ENCODE data around the gene GDF7. TPM values are rescaled to one million over a fixed set of nuclear protein-coding genes. Genes with fewer than 3 reads are reported as not detected.

GDF7 gene
- total and polyA plus RNA-seq, 10 of the 15 experiments (the other 5 are each of a cell fraction or from before 2014, with no cell fraction given): 0.02 to 0.11 (median 0.04) TPM; not detected in 1

DNA sequence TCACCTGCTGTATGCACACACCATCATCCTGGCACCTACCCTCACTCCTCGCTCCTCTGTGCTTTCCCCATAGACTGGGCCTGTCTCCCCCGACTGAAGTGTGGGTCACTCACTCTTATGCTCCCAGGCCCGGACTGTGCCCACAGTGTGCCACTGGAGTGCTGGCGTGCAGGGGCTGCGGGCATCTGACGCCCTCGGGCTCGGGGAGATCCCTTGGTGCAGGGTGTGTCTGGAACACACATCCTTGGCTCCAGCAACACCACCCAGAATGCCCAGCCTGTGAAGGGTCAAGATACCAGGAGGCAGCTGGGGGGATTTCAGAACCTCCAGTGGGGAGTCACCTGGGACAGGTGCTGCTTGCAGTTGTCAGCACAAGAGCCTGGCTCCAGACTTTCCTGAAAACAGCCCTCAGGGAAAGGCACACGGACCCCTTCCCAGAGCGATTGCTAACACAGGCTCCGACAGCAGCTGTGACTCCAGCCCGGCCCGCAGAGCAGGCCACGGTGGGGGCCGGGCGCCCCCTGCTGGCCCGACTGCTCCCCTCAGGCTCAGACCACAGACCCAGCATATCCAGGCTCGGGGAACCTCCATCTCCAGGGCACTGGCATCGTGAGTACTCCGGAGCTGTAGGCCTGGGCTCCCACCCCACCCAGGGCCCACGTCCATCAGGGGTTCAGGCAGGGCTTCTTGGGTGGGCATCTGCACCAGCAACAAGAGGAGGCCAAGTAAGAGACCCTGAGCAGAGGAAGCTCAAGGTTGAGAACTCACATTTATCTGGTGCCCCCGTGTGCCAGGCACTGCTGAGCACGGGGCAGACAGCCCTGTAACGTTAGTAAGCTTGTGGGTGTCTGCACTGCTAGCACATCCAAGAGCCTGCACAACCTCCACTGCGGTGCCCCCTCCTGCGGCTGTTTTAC is 24.6 kb upstream of the GDF7 start:
- Histone ChIP-seq H3K9ac (ENCODE audit: control insufficient read depth, insufficient read depth, low read length) (no peak overlapping the region), H3K9me3 (replicated peaks; ENCODE audit: control insufficient read depth, insufficient read depth, low read length) (no peaks in the 10 kb centered on the region), H3K4me2 (ENCODE audit: control insufficient read depth, insufficient read depth) (no peak overlapping the region), H3K4me1 (ENCODE audit: control insufficient read depth, insufficient read depth, low read length) (no peaks in the 10 kb centered on the region), H3K36me3 (ENCODE audit: control insufficient read depth in 2 of 2, insufficient read depth in 2 of 2, low read length in 1 of 2) (peaks cover 0 to 3% of the 10 kb centered on the region in 2 experiments; a peak in 2 of 4 replicates), H3K4me3 (no peak overlapping the region), H3K27me3 (replicated peaks in 1 of 2; ENCODE audit: control insufficient read depth in 2 of 2, insufficient read depth in 2 of 2, low read length in 1 of 2) (no peaks in the 10 kb centered on the region), H3K27ac (ENCODE audit: control insufficient read depth, insufficient read depth) (no peak overlapping the region), H2AFZ (ENCODE audit: control insufficient read depth, low read depth, low read length) (no peak overlapping the region), H3K79me2 (ENCODE audit: control insufficient read depth, insufficient read depth, low read length) (no peaks in the 10 kb centered on the region), H4K20me1 (ENCODE audit: control insufficient read depth, insufficient read depth) (no peaks in the 10 kb centered on the region; the same call in 1 of the 2 replicates)
- in situ Hi-C loops (cut with MboI): loop anchor here (5.0 kb wide), 1 partner anchor 200 kb away; no protein-coding TSS in a partner anchor
- ATAC-seq: peak; percentile 100
- FAIRE-seq: peak; percentile 27
- intact Hi-C loops (cut with micrococcal nuclease; ENCODE audit: unreplicated experiment): loop anchor here (1.0 kb wide), 3 partner anchors 199 to 246 kb away; no protein-coding TSS in a partner anchor
- DNase-seq (ENCODE audit: low read depth, low spot score): no peak
- ChIA-PET SMC1A (ENCODE audit: uncharacterized antibody, unreplicated experiment) (interaction anchor here (0.8 to 5.6 kb wide), 10 partner anchors 8 to 230 kb away, joined by 3 to 34 read pairs (median 4); partner anchors contain the start of genes HS1BP3 and RHOB), CTCF (interaction anchor here (0.6 to 6.3 kb wide), 35 partner anchors 8 to 652 kb away, joined by 3 to 72 read pairs (median 6); partner anchors contain the start of genes HS1BP3, RHOB and WDR35), RAD21 (ENCODE audit: unreplicated experiment) (interaction anchor here (0.8 to 4.1 kb wide), 11 partner anchors 9 to 262 kb away, joined by 3 to 38 read pairs (median 8); partner anchors contain the start of genes HS1BP3 and RHOB), POLR2A (interaction anchor here (0.6 kb wide), 1 partner anchor 732 kb away, joined by 3 read pairs; no protein-coding TSS in a partner anchor)
- WGBS (ENCODE audit: insufficient coverage, insufficient replicate concordance, low lambda C conversion rate, missing lambda C conversion rate): 21% methylated on average over 26 of the region's 26 CpGs
- BruUV-seq (replicated peaks): no TSS peak
- no peak for TF ChIP-seq POLR2AphosphoS2 (IDR thresholded peaks at IDR 0.05; ENCODE audit: low read depth, low read length)
- no peak for TF ChIP-seq ZNF217 (IDR thresholded peaks at IDR 0.05)
- no peak for TF ChIP-seq MEF2B (IDR thresholded peaks at IDR 0.05; ENCODE audit: partially characterized antibody, poor library complexity, severe bottlenecking)
- no peak for TF ChIP-seq CHD1 (IDR thresholded peaks at IDR 0.05; ENCODE audit: low read depth, low read length)
- no peak for TF ChIP-seq BCL11A (IDR thresholded peaks at IDR 0.05; ENCODE audit: low read depth, low read length)
- TF ChIP-seq EZH2 (IDR thresholded peaks at IDR 0.05; ENCODE audit: borderline replicate concordance, control insufficient read depth, low read depth, low read length): no peak
- no peak for TF ChIP-seq RAD51 (IDR thresholded peaks at IDR 0.05)
- TF ChIP-seq ZNF274 (IDR thresholded peaks at IDR 0.05; ENCODE audit: insufficient read depth, insufficient read length): no peak
- TF ChIP-seq, protein P1, sequence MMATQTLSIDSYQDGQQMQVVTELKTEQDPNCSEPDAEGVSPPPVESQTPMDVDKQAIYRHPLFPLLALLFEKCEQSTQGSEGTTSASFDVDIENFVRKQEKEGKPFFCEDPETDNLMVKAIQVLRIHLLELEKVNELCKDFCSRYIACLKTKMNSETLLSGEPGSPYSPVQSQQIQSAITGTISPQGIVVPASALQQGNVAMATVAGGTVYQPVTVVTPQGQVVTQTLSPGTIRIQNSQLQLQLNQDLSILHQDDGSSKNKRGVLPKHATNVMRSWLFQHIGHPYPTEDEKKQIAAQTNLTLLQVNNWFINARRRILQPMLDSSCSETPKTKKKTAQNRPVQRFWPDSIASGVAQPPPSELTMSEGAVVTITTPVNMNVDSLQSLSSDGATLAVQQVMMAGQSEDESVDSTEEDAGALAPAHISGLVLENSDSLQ (IDR thresholded peaks at IDR 0.05): no peak
- no peak for TF ChIP-seq RB1 (IDR thresholded peaks at IDR 0.05; ENCODE audit: borderline replicate concordance)
- TF ChIP-seq KAT2A (conservative IDR thresholded peaks at IDR 0.05; ENCODE audit: control insufficient read depth, low read depth, low read length): no peak
- TF ChIP-seq ZNF384 (IDR thresholded peaks at IDR 0.05; ENCODE audit: borderline replicate concordance, low read depth, low read length): no peak
- TF ChIP-seq ETV6 (conservative IDR thresholded peaks at IDR 0.05 in 1 of 2, IDR thresholded peaks at IDR 0.05 in 1 of 2; ENCODE audit: borderline replicate concordance in 1 of 2, low read depth in 1 of 2): no peak
- TF ChIP-seq, protein P2, sequence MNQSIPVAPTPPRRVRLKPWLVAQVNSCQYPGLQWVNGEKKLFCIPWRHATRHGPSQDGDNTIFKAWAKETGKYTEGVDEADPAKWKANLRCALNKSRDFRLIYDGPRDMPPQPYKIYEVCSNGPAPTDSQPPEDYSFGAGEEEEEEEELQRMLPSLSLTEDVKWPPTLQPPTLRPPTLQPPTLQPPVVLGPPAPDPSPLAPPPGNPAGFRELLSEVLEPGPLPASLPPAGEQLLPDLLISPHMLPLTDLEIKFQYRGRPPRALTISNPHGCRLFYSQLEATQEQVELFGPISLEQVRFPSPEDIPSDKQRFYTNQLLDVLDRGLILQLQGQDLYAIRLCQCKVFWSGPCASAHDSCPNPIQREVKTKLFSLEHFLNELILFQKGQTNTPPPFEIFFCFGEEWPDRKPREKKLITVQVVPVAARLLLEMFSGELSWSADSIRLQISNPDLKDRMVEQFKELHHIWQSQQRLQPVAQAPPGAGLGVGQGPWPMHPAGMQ (IDR thresholded peaks at IDR 0.05; ENCODE audit: borderline replicate concordance): no peak
- TF ChIP-seq TBL1XR1 (IDR thresholded peaks at IDR 0.05; ENCODE audit: low read depth, low read length): no peak
- TF ChIP-seq LARP7 (IDR thresholded peaks at IDR 0.05): no peak
